NK-92 (cell line): ENCODE data around the gene ARIH1.
"Not testable (repeated sequence)": the region's sequence is repeated elsewhere in the genome, so short reads cannot be mapped to it uniquely, and the experiment has no call there.

Experiments used
- DNase-seq: peaks from one replicate; lab custom pipeline; 2025; ENCODE audit not compliant: unreplicated experiment; lab: John Stamatoyannopoulos, UW

The ARIH1 gene

GRCh38 chr15:72473614-72474465, at the start of gene ARIH1:
Gene ARIH1 (plus strand): TSS chr15:72474330. CDS start chr15:72474640, 310 bp downstream.
- DNase-seq: peak; percentile 66

- no peak for DNase-seq
Observed at GRCh38 chr15:72426753-72427152, 47.4 kb upstream of the ARIH1 start.

- DNase-seq: no peak
Observed at GRCh38 chr15:72437650-72438316, 36.3 kb upstream of the ARIH1 start.

GRCh38 chr15:72442848-72443247, 31.3 kb upstream of the ARIH1 start:
- DNase-seq: not testable (repeated sequence)

GRCh38 chr15:72445426-72445825, 28.7 kb upstream of the ARIH1 start:
- no peak for DNase-seq

- DNase-seq: no peak
Observed at GRCh38 chr15:72450805-72451204, 23.3 kb upstream of the ARIH1 start.

GRCh38 chr15:72451224-72451623, 22.9 kb upstream of the ARIH1 start:
- no peak for DNase-seq

GRCh38 chr15:72456684-72457083, 17.4 kb upstream of the ARIH1 start:
- no peak for DNase-seq

- DNase-seq: no peak
Observed at GRCh38 chr15:72460402-72460801, 13.7 kb upstream of the ARIH1 start.

- no peak for DNase-seq
Observed at GRCh38 chr15:72463702-72464101, 10.4 kb upstream of the ARIH1 start.

GRCh38 chr15:72464251-72464650, 9.9 kb upstream of the ARIH1 start:
- DNase-seq: no peak

GRCh38 chr15:72468103-72468502, 6.0 kb upstream of the ARIH1 start:
- no peak for DNase-seq

- no peak for DNase-seq
Observed at GRCh38 chr15:72472992-72473610, 1.0 kb upstream of the ARIH1 start.

- no peak for DNase-seq
Observed at GRCh38 chr15:72474466-72474911, 359 bp downstream of the ARIH1 start.

- no peak for DNase-seq
Observed at GRCh38 chr15:72474912-72475628, 940 bp downstream of the ARIH1 start.

- no peak for DNase-seq
Observed at GRCh38 chr15:72475674-72476073, 1.5 kb downstream of the ARIH1 start.

GRCh38 chr15:72476330-72476729, 2.2 kb downstream of the ARIH1 start:
- DNase-seq: not testable (repeated sequence)

GRCh38 chr15:72481015-72481659, 7.0 kb downstream of the ARIH1 start:
- no peak for DNase-seq

GRCh38 chr15:72482275-72482674, 8.1 kb downstream of the ARIH1 start:
- no peak for DNase-seq

- DNase-seq: no peak
Observed at GRCh38 chr15:72483279-72483678, 9.1 kb downstream of the ARIH1 start.

GRCh38 chr15:72486144-72486543, 12.0 kb downstream of the ARIH1 start:
- no peak for DNase-seq
